HG03432 (cell line): ENCODE data around the gene SMAD4.
"Not testable (repeated sequence)": the region's sequence is repeated elsewhere in the genome, so short reads cannot be mapped to it uniquely, and the experiment has no call there.

Source experiments
- ATAC-seq: cut with Tn5 transposase; IDR thresholded peaks from one replicate; pipeline ENCODE4 v1.9.1; 2021; ENCODE audit warnings: mild to moderate bottlenecking, moderate library complexity; ENCODE audit not compliant: unreplicated experiment

Gene SMAD4

GRCh38 chr18:51068105-51068504 is 38.1 kb downstream of the SMAD4 start:
- ATAC-seq: no peak

DNA sequence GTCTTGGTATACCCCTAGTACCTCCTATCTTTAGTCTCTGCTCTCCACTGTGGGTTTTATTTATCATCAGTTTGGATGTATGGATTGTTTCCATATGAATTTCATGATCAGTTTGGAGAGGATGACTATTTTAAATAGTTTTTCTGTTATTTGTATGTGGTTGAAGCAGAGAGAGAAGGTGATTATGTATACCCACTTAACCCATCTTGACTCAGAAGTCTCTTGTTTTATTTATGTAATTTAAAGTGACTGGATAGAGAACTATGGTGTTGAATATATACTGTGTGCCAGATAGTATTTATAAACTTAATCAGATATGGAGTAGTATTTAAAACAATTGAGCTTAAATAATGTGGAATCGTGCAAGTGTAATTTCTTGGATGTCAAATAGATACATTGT is 39.9 kb downstream of the SMAD4 start:
- no peak for ATAC-seq

- no peak for ATAC-seq
These were observed 40.5 kb downstream of the SMAD4 start for GRCh38 chr18:51070545-51070944.

- ATAC-seq: no peak
These were observed 42.7 kb downstream of the SMAD4 start for GRCh38 chr18:51072586-51073313.

GRCh38 chr18:51074605-51075004 is 44.6 kb downstream of the SMAD4 start:
- ATAC-seq: peak; percentile 84

GRCh38 chr18:51076503-51076902 is 46.5 kb downstream of the SMAD4 start:
- no peak for ATAC-seq

DNA sequence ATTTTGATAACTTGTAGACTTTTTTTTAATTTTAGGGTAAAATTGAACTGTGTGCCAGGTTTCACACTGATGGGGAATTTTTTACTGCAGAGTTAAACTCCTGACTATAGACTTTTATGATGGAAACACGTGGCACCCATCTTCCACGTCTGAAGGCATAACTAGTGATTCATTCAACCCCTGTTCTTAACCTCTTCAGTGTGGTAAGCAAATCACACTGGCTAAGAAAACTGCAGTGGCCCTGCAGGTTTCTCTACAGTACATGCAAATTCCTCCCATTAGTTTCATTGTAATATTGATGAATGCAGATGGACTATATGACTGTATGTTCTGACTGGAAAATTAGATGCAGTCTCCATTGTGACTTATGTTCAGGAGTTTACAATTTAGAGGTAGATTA is 47.2 kb downstream of the SMAD4 start:
- ATAC-seq: peak; percentile 59

DNA sequence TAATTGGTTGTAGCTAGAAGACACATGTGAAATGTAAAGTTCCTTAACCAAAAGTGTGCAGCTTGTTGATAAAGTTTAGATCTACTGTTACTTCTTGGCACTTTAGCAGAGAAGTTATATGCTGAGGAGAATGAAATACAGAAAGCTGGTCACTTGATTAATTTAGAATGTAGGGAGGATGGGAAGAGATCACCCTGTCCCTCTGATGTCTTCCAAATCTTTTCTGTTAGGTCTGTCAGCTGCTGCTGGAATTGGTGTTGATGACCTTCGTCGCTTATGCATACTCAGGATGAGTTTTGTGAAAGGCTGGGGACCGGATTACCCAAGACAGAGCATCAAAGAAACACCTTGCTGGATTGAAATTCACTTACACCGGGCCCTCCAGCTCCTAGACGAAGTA is 48.0 kb downstream of the SMAD4 start:
- no peak for ATAC-seq

DNA sequence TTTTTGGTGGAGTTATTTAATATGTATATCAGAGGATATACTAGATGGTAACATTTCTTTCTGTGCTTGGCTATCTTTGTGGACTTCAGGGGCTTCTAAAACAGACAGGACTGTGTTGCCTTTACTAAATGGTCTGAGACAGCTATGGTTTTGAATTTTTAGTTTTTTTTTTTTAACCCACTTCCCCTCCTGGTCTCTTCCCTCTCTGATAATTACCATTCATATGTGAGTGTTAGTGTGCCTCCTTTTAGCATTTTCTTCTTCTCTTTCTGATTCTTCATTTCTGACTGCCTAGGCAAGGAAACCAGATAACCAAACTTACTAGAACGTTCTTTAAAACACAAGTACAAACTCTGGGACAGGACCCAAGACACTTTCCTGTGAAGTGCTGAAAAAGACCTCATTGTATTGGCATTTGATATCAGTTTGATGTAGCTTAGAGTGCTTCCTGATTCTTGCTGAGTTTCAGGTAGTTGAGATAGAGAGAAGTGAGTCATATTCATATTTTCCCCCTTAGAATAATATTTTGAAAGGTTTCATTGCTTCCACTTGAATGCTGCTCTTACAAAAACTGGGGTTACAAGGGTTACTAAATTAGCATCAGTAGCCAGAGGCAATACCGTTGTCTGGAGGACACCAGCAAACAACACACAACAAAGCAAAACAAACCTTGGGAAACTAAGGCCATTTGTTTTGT is 52.7 kb downstream of the SMAD4 start:
- peak; percentile 84 for ATAC-seq

DNA sequence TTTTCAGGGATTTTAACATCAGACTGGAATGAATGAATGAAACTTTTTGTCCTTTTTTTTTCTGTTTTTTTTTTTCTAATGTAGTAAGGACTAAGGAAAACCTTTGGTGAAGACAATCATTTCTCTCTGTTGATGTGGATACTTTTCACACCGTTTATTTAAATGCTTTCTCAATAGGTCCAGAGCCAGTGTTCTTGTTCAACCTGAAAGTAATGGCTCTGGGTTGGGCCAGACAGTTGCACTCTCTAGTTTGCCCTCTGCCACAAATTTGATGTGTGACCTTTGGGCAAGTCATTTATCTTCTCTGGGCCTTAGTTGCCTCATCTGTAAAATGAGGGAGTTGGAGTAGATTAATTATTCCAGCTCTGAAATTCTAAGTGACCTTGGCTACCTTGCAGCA is 53.4 kb downstream of the SMAD4 start:
- no peak for ATAC-seq

- ATAC-seq: no peak
These were observed 58.4 kb downstream of the SMAD4 start for GRCh38 chr18:51088410-51088809.

- ATAC-seq: no peak
These were observed 59.7 kb downstream of the SMAD4 start for GRCh38 chr18:51089691-51090090.

GRCh38 chr18:51091270-51091669 is 61.3 kb downstream of the SMAD4 start:
- no peak for ATAC-seq

DNA sequence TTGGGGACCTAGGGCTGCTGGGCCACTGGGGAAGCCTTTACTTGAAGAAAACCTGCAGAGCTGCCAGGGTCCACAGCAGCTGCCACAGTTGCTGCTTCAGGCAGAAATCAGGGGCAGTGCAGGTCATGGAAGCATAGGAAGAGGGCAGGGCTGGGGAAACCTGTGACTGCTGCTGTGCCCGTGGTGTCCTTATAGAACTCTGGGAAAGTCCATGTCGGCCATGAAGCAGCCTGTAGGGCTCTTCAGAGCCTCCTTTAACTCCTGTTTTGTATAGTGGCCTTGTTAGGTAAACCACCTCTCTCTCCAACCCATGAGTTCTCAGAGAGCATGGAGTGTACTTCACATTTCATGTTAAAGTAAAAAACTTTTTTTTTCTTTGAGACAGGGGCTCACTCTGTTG is 62.1 kb downstream of the SMAD4 start:
- ATAC-seq: no peak

DNA sequence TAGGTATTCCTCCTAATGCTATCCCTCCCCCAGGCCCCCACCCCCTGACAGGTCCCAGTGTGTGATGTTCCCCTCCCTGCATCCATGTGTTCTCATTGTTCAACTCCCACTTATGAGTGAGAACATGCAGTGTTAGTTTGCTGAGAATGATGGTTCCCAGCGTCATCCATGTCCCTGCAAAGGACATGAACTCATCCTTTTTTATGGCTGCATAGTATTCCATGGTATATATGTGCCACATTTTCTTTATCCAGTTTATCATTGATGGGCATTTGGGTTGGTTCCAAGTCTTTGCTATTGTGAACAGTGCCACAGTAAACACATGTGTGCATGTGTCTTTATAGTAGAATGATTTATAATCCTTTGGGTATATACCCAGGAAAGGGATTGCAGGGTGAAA is 63.0 kb downstream of the SMAD4 start:
- not testable (repeated sequence) for ATAC-seq

- no peak for ATAC-seq
These were observed 67.2 kb downstream of the SMAD4 start for GRCh38 chr18:51097021-51097822.

DNA sequence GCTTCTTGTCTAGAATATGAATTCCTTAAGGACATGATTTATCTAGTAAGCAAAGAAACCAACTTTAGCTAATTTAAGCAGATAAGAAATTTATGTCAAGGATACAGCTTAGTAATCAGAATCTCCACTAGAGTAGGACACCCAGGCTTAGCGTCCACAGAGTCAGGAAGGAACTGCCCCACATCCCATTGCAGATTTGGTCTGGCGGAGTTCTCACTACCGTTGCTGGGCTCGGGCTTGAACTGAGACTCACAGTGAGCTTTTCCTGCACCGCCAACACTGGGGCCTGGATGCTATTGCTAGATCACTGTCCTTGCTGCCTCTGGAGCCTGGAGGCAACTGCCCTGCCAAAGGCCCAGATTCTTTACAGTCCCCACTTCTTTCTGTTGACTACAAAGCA is 68.1 kb downstream of the SMAD4 start:
- ATAC-seq: no peak

DNA sequence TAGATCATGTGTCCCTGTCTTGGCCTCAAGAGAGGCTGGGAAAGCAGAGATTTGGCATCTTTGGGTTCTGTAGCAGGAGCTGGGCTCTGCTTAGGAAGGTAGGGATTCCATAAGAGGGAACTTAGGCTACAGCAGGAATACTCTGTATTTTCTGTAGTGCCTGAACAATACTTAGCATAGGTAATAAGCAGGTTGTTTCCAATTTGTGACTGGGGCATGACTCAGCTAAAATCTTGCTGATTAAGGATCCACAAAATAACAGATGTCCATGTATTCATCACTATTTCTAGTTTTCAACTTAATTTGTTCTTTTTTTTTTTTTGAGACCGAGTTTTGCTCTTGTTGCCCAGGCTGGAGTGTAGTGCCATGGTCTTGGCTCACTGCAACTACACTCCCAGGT is 68.5 kb downstream of the SMAD4 start:
- ATAC-seq: no peak

- no peak for ATAC-seq
These were observed 70.5 kb downstream of the SMAD4 start for GRCh38 chr18:51100385-51101120.

DNA sequence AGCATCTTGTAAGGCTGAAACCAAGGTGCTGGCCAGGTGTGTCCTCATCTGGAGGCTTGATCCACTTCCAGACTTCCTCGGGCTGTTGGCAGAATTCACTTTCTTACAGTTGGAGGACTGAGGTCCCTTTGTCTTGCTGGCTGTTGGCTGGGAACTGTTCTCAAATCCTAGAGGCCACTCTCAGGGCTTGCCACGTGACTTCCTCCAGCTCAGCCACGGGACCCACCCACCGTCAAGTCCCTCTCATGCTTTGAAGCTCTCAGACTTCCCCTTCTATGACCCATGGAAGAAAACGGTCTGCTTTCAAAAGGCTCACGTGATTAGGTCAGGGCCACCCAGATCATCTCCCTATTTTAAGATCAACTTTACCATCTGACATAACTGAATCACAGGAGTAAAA is 77.1 kb downstream of the SMAD4 start:
- ATAC-seq: peak; percentile 43
